H1 (cell line): Measurements from ENCODE around the gene AFF1. TPM values are rescaled to one million over a fixed set of nuclear protein-coding genes. Genes with fewer than 3 reads are reported as not detected.

Experiments
- CTCF ChIA-PET: fragments of 300-600 bp; sonication (Branson Sonifier 250); formaldehyde crosslinking; loops from one replicate; lab custom pipeline; 2021; ENCODE audit not compliant: partially characterized antibody; lab: Charles Lee
- POLR2A ChIA-PET: fragments of 300-600 bp; sonication (Branson Sonifier 250); formaldehyde crosslinking; loops from one replicate; lab custom pipeline; 2021; ENCODE audit warnings: inconsistent platforms; ENCODE audit not compliant: partially characterized antibody; lab: Charles Lee
- DNase-seq, 2 experiments: peaks; one replicate each; pipeline versions ENCODE4 v3.0.0 to v3.0.0-alpha.2; 2010 to 2022; ENCODE audit warnings: low spot score in 2 of 2, low read depth in 1 of 2, mixed read lengths in 1 of 2
- FAIRE-seq: peaks from 2 replicates; lab custom pipeline; 2011; peaks lifted over from hg19 to GRCh38; lab: Jason Lieb, UNC
- H2AFZ ChIP-seq: 2 replicates; pipeline ENCODE4 v1.8.1; 2012; ENCODE audit warnings: low read length, inconsistent platforms
- H2AK5ac ChIP-seq: 2 replicates; pipeline ENCODE4 v1.6.1; 2013; ENCODE audit warnings: low read depth, low read length
- H2BK120ac ChIP-seq: replicated peaks from 2 replicates; pipeline ENCODE3; 2013; ENCODE audit warnings: low read depth, low read length, inconsistent platforms
- H2BK12ac ChIP-seq: 2 replicates; pipeline ENCODE4 v1.6.1; 2013; ENCODE audit warnings: low read depth, low read length
- H2BK15ac ChIP-seq: 2 replicates; pipeline ENCODE4 v1.6.1; 2013; ENCODE audit warnings: low read length
- H2BK20ac ChIP-seq: 2 replicates; pipeline ENCODE4 v1.6.1; 2013; ENCODE audit warnings: low read length
- H2BK5ac ChIP-seq: 2 replicates; pipeline ENCODE4 v1.6.1; 2013; ENCODE audit warnings: low read depth, low read length
- H3K14ac ChIP-seq: 2 replicates; pipeline ENCODE4 v1.6.1; 2013; ENCODE audit warnings: inconsistent platforms; ENCODE audit not compliant: insufficient read length
- H3K18ac ChIP-seq: 2 replicates; pipeline ENCODE4 v1.6.1; 2013; ENCODE audit warnings: low read length; ENCODE audit errors: extremely low read depth
- H3K23ac ChIP-seq: 2 replicates; pipeline ENCODE4 v1.6.1; 2013; ENCODE audit warnings: inconsistent platforms; ENCODE audit not compliant: insufficient read length
- H3K23me2 ChIP-seq: 2 replicates; pipeline ENCODE4 v1.6.1; 2013; ENCODE audit warnings: low read depth, low read length
- H3K27ac ChIP-seq: 2 replicates; pipeline ENCODE4 v1.6.1; 2011; ENCODE audit warnings: low read depth, low read length, inconsistent platforms
- H3K27me3 ChIP-seq, 4 experiments: replicated peaks in 1 of 4; 1 replicate in 1 of 4; 2 replicates in 3 of 4; pipeline versions ENCODE4 v1.6.1 to v1.8.1; 2011 to 2013; ENCODE audit warnings: low read length in 3 of 4, mild to moderate bottlenecking in 3 of 4, inconsistent platforms in 2 of 4, mixed read lengths in 2 of 4, moderate library complexity in 1 of 4; ENCODE audit not compliant: control insufficient read depth in 3 of 4, insufficient read depth in 3 of 4; ENCODE audit errors: extremely low read depth in 1 of 4
- H3K36me3 ChIP-seq, 4 experiments: 2 replicates each; pipeline versions ENCODE4 v1.6.1 to v1.8.1; 2011 to 2013; ENCODE audit warnings: mild to moderate bottlenecking in 4 of 4, low read length in 3 of 4, moderate library complexity in 2 of 4, control low read depth in 1 of 4, inconsistent platforms in 1 of 4; ENCODE audit not compliant: insufficient read depth in 4 of 4, control insufficient read depth in 2 of 4
- H3K4ac ChIP-seq: replicated peaks from 2 replicates; pipeline ENCODE3; 2013; ENCODE audit warnings: low read length, low read depth, mixed read lengths, inconsistent platforms; ENCODE audit not compliant: insufficient read length
- H3K4me1 ChIP-seq, 4 experiments: replicated peaks in 1 of 4; 1 replicate in 1 of 4; 2 replicates in 3 of 4; pipeline versions ENCODE4 v1.6.1 to v1.8.1; 2011 to 2013; ENCODE audit warnings: low read length in 3 of 4, inconsistent platforms in 2 of 4, mixed read lengths in 1 of 4; ENCODE audit not compliant: insufficient read depth in 4 of 4, control insufficient read depth in 3 of 4
- H3K4me2 ChIP-seq, 2 experiments: 2 replicates each; pipeline versions ENCODE4 v1.6.1 to v1.8.1; 2011 to 2013; ENCODE audit warnings: low read depth in 2 of 2, low read length in 2 of 2, control low read depth in 1 of 2, inconsistent platforms in 1 of 2, mild to moderate bottlenecking in 1 of 2; ENCODE audit not compliant: insufficient read depth in 1 of 2
- H3K4me3 ChIP-seq, 4 experiments: fragments of 200-600, 300-600 bp in 1 of 4; sonication (generic), shearing (Covaris generic), sonication (Bioruptor Twin) in 1 of 4; 2 replicates each; pipeline versions ENCODE4 v1.5.1 to v1.8.1; 2011 to 2016; ENCODE audit warnings: low read length in 4 of 4, low read depth in 3 of 4, control low read depth in 2 of 4, inconsistent platforms in 2 of 4, mild to moderate bottlenecking in 2 of 4, mixed read lengths in 1 of 4, moderate library complexity in 1 of 4; ENCODE audit not compliant: insufficient read depth in 2 of 4; ENCODE audit errors: extremely low read depth in 1 of 4
- H3K56ac ChIP-seq: replicated peaks from 2 replicates; pipeline ENCODE3; 2013; ENCODE audit warnings: low read depth, mild to moderate bottlenecking, mixed read lengths, low read length, inconsistent platforms; ENCODE audit not compliant: insufficient read length
- H3K79me1 ChIP-seq: 2 replicates; pipeline ENCODE4 v1.6.1; 2013; ENCODE audit warnings: low read depth, low read length, control low read depth
- H3K79me2 ChIP-seq, 2 experiments: 2 replicates each; pipeline versions ENCODE4 v1.6.1 to v1.8.1; 2012 to 2013; ENCODE audit warnings: low read length in 2 of 2, mild to moderate bottlenecking in 2 of 2, inconsistent platforms in 1 of 2; ENCODE audit not compliant: insufficient read depth in 2 of 2, control insufficient read depth in 1 of 2
- H3K9ac ChIP-seq, 4 experiments: replicated peaks in 1 of 4; 1 replicate in 1 of 4; 2 replicates in 3 of 4; pipeline versions ENCODE4 v1.6.1 to v1.8.1; 2011 to 2013; ENCODE audit warnings: low read depth in 3 of 4, low read length in 3 of 4, control low read depth in 2 of 4, mild to moderate bottlenecking in 2 of 4, moderate library complexity in 2 of 4, inconsistent platforms in 1 of 4; ENCODE audit errors: extremely low read depth in 1 of 4
- H3K9me3 ChIP-seq, 2 experiments: 2 replicates each; pipeline versions ENCODE4 v1.6.1 to v1.8.1; 2012 to 2013; ENCODE audit warnings: mild to moderate bottlenecking in 2 of 2, moderate library complexity in 2 of 2, control low read depth in 1 of 2, inconsistent platforms in 1 of 2, low read depth in 1 of 2, low read length in 1 of 2, mixed read lengths in 1 of 2; ENCODE audit not compliant: insufficient read depth in 2 of 2
- H4K20me1 ChIP-seq, 2 experiments: replicated peaks in 1 of 2; 2 replicates each; pipeline versions ENCODE3 to v1.8.1; 2011 to 2013; ENCODE audit warnings: inconsistent platforms in 2 of 2, low read length in 2 of 2, mild to moderate bottlenecking in 1 of 2; ENCODE audit not compliant: insufficient read depth in 2 of 2, control insufficient read depth in 1 of 2
- H4K5ac ChIP-seq: 2 replicates; pipeline ENCODE4 v1.6.1; 2013; ENCODE audit warnings: low read length, low read depth, mixed read lengths, inconsistent platforms; ENCODE audit not compliant: insufficient read length
- H4K8ac ChIP-seq: 2 replicates; pipeline ENCODE4 v1.8.0; 2013; ENCODE audit warnings: mild to moderate bottlenecking, moderate library complexity, low read length, inconsistent platforms; ENCODE audit not compliant: insufficient read depth; ENCODE audit errors: extremely low read depth
- H4K91ac ChIP-seq: replicated peaks from 2 replicates; pipeline ENCODE3; 2013; ENCODE audit warnings: low read length, mixed read lengths, inconsistent platforms; ENCODE audit not compliant: insufficient read length
- ATF3 ChIP-seq: IDR thresholded peaks from 2 replicates; pipeline ENCODE4 v1.6.1; 2011; ENCODE audit warnings: low read depth, mild to moderate bottlenecking, low read length; ENCODE audit not compliant: insufficient read depth
- CEBPB ChIP-seq: IDR thresholded peaks from 2 replicates; pipeline ENCODE4 v1.6.1; 2012; ENCODE audit warnings: low read depth, low read length
- CREB1 ChIP-seq: IDR thresholded peaks from 2 replicates; pipeline ENCODE4 v1.6.1; 2012; ENCODE audit warnings: inconsistent platforms
- CTBP2 ChIP-seq: IDR thresholded peaks from 2 replicates; pipeline ENCODE4 v1.7.0; 2011; ENCODE audit warnings: borderline replicate concordance, mild to moderate bottlenecking, moderate library complexity, mixed read lengths, low read length; ENCODE audit not compliant: insufficient read depth, insufficient read length
- EGR1 ChIP-seq: IDR thresholded peaks from 2 replicates; pipeline ENCODE4 v1.6.1; 2011; ENCODE audit warnings: low read depth, low read length, borderline replicate concordance
- JUND ChIP-seq: IDR thresholded peaks from 2 replicates; pipeline ENCODE4 v1.6.1; 2011; ENCODE audit warnings: mild to moderate bottlenecking, improper control_type of control experiment, low read length
- KDM4A ChIP-seq: IDR thresholded peaks from one replicate; pipeline ENCODE4 v1.7.1; 2012; ENCODE audit warnings: low read depth, mild to moderate bottlenecking, moderate library complexity, low read length, inconsistent platforms; ENCODE audit not compliant: severe bottlenecking
- POU5F1 ChIP-seq: IDR thresholded peaks from 2 replicates; pipeline ENCODE4 v1.6.1; 2011; ENCODE audit warnings: low read depth, mild to moderate bottlenecking, low read length, moderate library complexity
- SAP30 ChIP-seq: fragments of 300-600 bp; sonication (generic); IDR thresholded peaks from 2 replicates; pipeline ENCODE4 v1.7.1; 2012; ENCODE audit warnings: low read length, moderate library complexity, mild to moderate bottlenecking, inconsistent platforms; ENCODE audit not compliant: insufficient read depth, insufficient replicate concordance
- SUZ12 ChIP-seq: fragments of 200-600 bp; sonication (generic); IDR thresholded peaks from 2 replicates; pipeline ENCODE4 v1.6.1; 2012; ENCODE audit warnings: mild to moderate bottlenecking, inconsistent platforms, low read length, moderate library complexity, mixed read lengths
- WGBS, 2 experiments: shearing (Covaris generic) in 1 of 2; methylation state at CpG; one replicate each; pipeline versions ENCODE4 v1.1.6 to v1.1.7; 2013 to 2015; ENCODE audit warnings: low lambda C conversion rate in 2 of 2, mixed read lengths in 2 of 2, inconsistent platforms in 1 of 2, low coverage in 1 of 2, missing lambda C conversion rate in 1 of 2; ENCODE audit not compliant: insufficient replicate concordance in 2 of 2, insufficient coverage in 1 of 2, insufficient read length in 1 of 2; ENCODE audit errors: extremely low coverage in 1 of 2, missing lambda C conversion rate in 1 of 2; 5-methylcytosine and 5-hydroxymethylcytosine counted together
- polyA plus RNA-seq, 7 experiments: library from polyadenylated mRNA; depleted of rRNA in 3 of 7; stranded (reverse) in 5 of 7; unstranded in 2 of 7; fragments of >200 nt in 5 of 7; fragments of 200-250 nt in 2 of 7; gene quantifications; 1 replicate in 5 of 7; 2 replicates in 1 of 7; 4 replicates in 1 of 7; pipeline versions ENCODE4 v1.2.1 to v1.2.3, GENCODE V29; 2011 to 2013; ENCODE audit warnings: missing spikeins in 2 of 7, mixed read lengths in 2 of 7
- total RNA-seq: library from RNA; stranded (reverse); fragmentation: NEBNext Ultra II Directional; extraction: Animal tissue kit (Norgen Biotek cat#: 25700); gene quantifications from 2 replicates; pipeline ENCODE4 v1.2.1, GENCODE V29; 2021

Gene AFF1
- total and polyA plus RNA-seq, 2 of the 8 experiments (the other 6 are each of a cell fraction or from before 2014, with no cell fraction given): 14.8 to 85.5 TPM

- Histone ChIP-seq H3K14ac (no peak overlapping the region), H3K27me3 (no peaks in the 10 kb centered on the region), H3K4me3 (no peak overlapping the region), H4K5ac (no peak overlapping the region), H2AK5ac (no peak overlapping the region), H3K79me1 (peaks cover 7% of the 10 kb centered on the region), H2BK20ac (no peak overlapping the region), H3K9me3 (no peaks in the 10 kb centered on the region), H2BK15ac (peak overlapping the region; percentile 89; the same call in 1 of the 2 replicates), H3K4ac (no peak overlapping the region), H3K9ac (no peak overlapping the region), H2BK5ac (no peak overlapping the region), H3K18ac (0 out of 2 replicates have a peak overlapping the region, but pooled peaks have one; percentile 85), H4K20me1 (peaks cover 0 to 6% of the 10 kb centered on the region in 2 experiments), H3K23ac (no peak overlapping the region), H3K56ac (no peak overlapping the region), H4K91ac (peak overlapping the region; percentile 16), H4K8ac (no peak overlapping the region), H2AFZ (no peak overlapping the region), H2BK120ac (no peak overlapping the region), H3K27ac (no peak overlapping the region), H3K23me2 (no peaks in the 10 kb centered on the region), H3K4me1 (peaks cover 10 to 21% (median 18%) of the 10 kb centered on the region in 4 experiments), H3K4me2 (peak overlapping the region in 1 of 2 experiments; percentile 25; a peak in 1 of 4 replicates), H3K79me2 (peaks cover 9 to 92% of the 10 kb centered on the region in 2 experiments; a peak in 3 of 4 replicates), H2BK12ac (no peak overlapping the region), H3K36me3 (peaks cover 0 to 5% (median 0%) of the 10 kb centered on the region in 4 experiments; a peak in 2 of 8 replicates)
- FAIRE-seq: no peak
- ChIA-PET POLR2A (interaction anchor here (0.6 to 3.2 kb wide), 8 partner anchors 11 to 203 kb away, joined by 3 to 13 read pairs (median 3); no protein-coding TSS in a partner anchor), CTCF (interaction anchor here (0.9 to 1.8 kb wide), 7 partner anchors 11 to 123 kb away, joined by 3 to 10 read pairs (median 4); no protein-coding TSS in a partner anchor)
- WGBS, 2 experiments: 95% methylated on average over 8 of the region's 8 CpGs; no CpG with 5 or more reads in 1 of the 2 experiments
- DNase-seq: no peak
- no peak for TF ChIP-seq CREB1
- TF ChIP-seq JUND: no peak
- no peak for TF ChIP-seq EGR1
- TF ChIP-seq CTBP2: no peak
- TF ChIP-seq SAP30: no peak
- TF ChIP-seq ATF3: no peak
- no peak for TF ChIP-seq KDM4A
- no peak for TF ChIP-seq POU5F1
- TF ChIP-seq CEBPB: no peak
- TF ChIP-seq SUZ12: no peak
Observed at GRCh38 chr4:86970447-86971354, 35.9 kb downstream of the AFF1 start.
